DOHH2 (cell line): ENCODE data around the gene MAP4K3.

ENCODE experiments used
- EZH2phosphoT487 ChIP-seq: fragments of 200-600 bp; sonication (generic); IDR thresholded peaks from 2 replicates; pipeline ENCODE4 v1.6.1; 2017; ENCODE audit warnings: borderline replicate concordance, mild to moderate bottlenecking, antibody characterized with exemption, low read length, moderate library complexity, mixed read lengths
- TF ChIP-seq, protein P1 (sequence below): fragments of 200-600 bp; sonication (generic); IDR thresholded peaks from one replicate; pipeline ENCODE4 v1.5.1; 2014; ENCODE audit warnings: antibody characterized with exemption, mild to moderate bottlenecking, low read depth, low read length; ENCODE audit not compliant: poor library complexity, severe bottlenecking

DNA sequence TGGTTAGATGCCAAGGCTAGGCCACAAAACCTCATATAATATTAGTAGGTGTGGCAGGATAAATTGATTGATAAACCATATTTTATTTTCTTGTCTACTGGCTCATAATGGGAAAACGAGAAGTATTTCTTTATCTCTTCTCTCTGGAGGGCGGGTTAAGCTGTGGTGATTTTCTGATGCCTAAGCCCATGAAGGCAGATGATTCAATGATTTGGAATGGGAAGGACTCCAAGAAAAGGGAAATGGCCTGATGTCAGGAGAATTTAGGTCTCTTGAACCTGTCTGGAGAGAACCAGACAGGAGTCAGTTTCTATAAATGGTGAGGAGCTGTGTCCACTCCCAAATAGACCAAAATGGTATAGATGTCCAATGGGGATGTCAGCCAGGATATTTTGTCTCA, 18.7 kb upstream of the MAP4K3 start:
- TF ChIP-seq, protein P1, sequence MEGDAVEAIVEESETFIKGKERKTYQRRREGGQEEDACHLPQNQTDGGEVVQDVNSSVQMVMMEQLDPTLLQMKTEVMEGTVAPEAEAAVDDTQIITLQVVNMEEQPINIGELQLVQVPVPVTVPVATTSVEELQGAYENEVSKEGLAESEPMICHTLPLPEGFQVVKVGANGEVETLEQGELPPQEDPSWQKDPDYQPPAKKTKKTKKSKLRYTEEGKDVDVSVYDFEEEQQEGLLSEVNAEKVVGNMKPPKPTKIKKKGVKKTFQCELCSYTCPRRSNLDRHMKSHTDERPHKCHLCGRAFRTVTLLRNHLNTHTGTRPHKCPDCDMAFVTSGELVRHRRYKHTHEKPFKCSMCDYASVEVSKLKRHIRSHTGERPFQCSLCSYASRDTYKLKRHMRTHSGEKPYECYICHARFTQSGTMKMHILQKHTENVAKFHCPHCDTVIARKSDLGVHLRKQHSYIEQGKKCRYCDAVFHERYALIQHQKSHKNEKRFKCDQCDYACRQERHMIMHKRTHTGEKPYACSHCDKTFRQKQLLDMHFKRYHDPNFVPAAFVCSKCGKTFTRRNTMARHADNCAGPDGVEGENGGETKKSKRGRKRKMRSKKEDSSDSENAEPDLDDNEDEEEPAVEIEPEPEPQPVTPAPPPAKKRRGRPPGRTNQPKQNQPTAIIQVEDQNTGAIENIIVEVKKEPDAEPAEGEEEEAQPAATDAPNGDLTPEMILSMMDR = no peak
- TF ChIP-seq EZH2phosphoT487 = no peak
